C1 segment of cervical spinal cord (tissue), 14 donors: ENCODE measurements around the gene PLEKHA6.

Source experiments
- DNase-seq, 14 donors: peaks; one replicate each; lab custom pipeline; 2025; lab: John Stamatoyannopoulos, UW

Gene PLEKHA6

GRCh38 chr1:204357551-204358490, 1.9 kb downstream of the PLEKHA6 start:
- DNase-seq = peak in 6 of 14 donors; percentile 24 to 63 (median 43)

GRCh38 chr1:204356997-204357396, 2.7 kb downstream of the PLEKHA6 start:
- no peak for DNase-seq

GRCh38 chr1:204355913-204356312, 3.8 kb downstream of the PLEKHA6 start:
- DNase-seq = no peak

GRCh38 chr1:204354579-204354978, 5.2 kb downstream of the PLEKHA6 start:
- no peak for DNase-seq

GRCh38 chr1:204353213-204353910, 6.4 kb downstream of the PLEKHA6 start:
- no peak for DNase-seq

GRCh38 chr1:204350857-204351573, 8.7 kb downstream of the PLEKHA6 start:
- DNase-seq = peak; percentile 29 to 87 (median 81)

- no peak for DNase-seq
Observed at GRCh38 chr1:204350312-204350711, 9.4 kb downstream of the PLEKHA6 start.

- no peak for DNase-seq
Observed at GRCh38 chr1:204349602-204350001, 10.1 kb downstream of the PLEKHA6 start.

GRCh38 chr1:204348722-204349121, 11.0 kb downstream of the PLEKHA6 start:
- peak in 1 of 14 donors; percentile 25 for DNase-seq

- DNase-seq = no peak
Observed at GRCh38 chr1:204348242-204348641, 11.5 kb downstream of the PLEKHA6 start.

GRCh38 chr1:204345941-204346645, 13.6 kb downstream of the PLEKHA6 start:
- no peak for DNase-seq

- DNase-seq = no peak
Observed at GRCh38 chr1:204345438-204345841, 14.3 kb downstream of the PLEKHA6 start.

GRCh38 chr1:204344665-204345355, 14.9 kb downstream of the PLEKHA6 start:
- DNase-seq = no peak

- no peak for DNase-seq
Observed at GRCh38 chr1:204343802-204344201, 15.9 kb downstream of the PLEKHA6 start.

- DNase-seq = no peak
Observed at GRCh38 chr1:204343247-204343646, 16.5 kb downstream of the PLEKHA6 start.

GRCh38 chr1:204342310-204342709, 17.4 kb downstream of the PLEKHA6 start:
- DNase-seq = no peak

- DNase-seq = no peak
Observed at GRCh38 chr1:204341380-204341779, 18.3 kb downstream of the PLEKHA6 start.

- no peak for DNase-seq
Observed at GRCh38 chr1:204340081-204340889, 19.4 kb downstream of the PLEKHA6 start.

GRCh38 chr1:204339541-204339940, 20.2 kb downstream of the PLEKHA6 start:
- DNase-seq = no peak

- no peak for DNase-seq
Observed at GRCh38 chr1:204338997-204339396, 20.7 kb downstream of the PLEKHA6 start.
